ENCODE measurements around the gene RAP1A.
A peak's percentile ranks its signal among the peaks of the same experiment; 100 is the strongest.

RAP1A gene

GRCh38 chr1:111587509-111588174 lies 31.9 kb upstream of the RAP1A start:
- Histone ChIP-seq H3K27me3 (replicated peaks; ENCODE audit: insufficient read depth, low read length) (no peaks in the 10 kb centered on the region), H3K9ac (ENCODE audit: low read length) (no peak overlapping the region), H3K27ac (ENCODE audit: low read length) (no peak overlapping the region), H3K9me3 (replicated peaks; ENCODE audit: insufficient read depth, low read length) (no peaks in the 10 kb centered on the region), H3K4me3 (ENCODE audit: low read length) (no peak overlapping the region), H3K79me2 (ENCODE audit: low read length) (no peaks in the 10 kb centered on the region), H3K4me2 (ENCODE audit: low read depth, low read length) (no peak overlapping the region), H4K20me1 (ENCODE audit: insufficient read depth, low read length) (no peaks in the 10 kb centered on the region), H2AFZ (ENCODE audit: low read length) (no peak overlapping the region), H3K36me3 (replicated peaks; ENCODE audit: insufficient read depth, low read length) (no peaks in the 10 kb centered on the region), H3K9me2 (replicated peaks; ENCODE audit: insufficient read depth, low read length) (no peaks in the 10 kb centered on the region), H3F3A (ENCODE audit: insufficient read depth, low read length) (0 out of 2 replicates have a peak, but pooled peaks cover 8% of the 10 kb centered on the region), H3K4me1 (ENCODE audit: low read length) (peaks cover 10% of the 10 kb centered on the region; the same call in 1 of the 2 replicates)
- no peak for DNase-seq
- TF ChIP-seq EZH2 (optimal IDR thresholded peaks at IDR 0.05; ENCODE audit: low read depth, low read length) (no peak), CTCF (IDR thresholded peaks at IDR 0.05; ENCODE audit: low read length) (no peak), EZH2phosphoT487 (IDR thresholded peaks at IDR 0.05; ENCODE audit: low read length) (no peak)

GRCh38 chr1:111591937-111592336 lies 27.7 kb upstream of the RAP1A start:
- no peaks in the 10 kb centered on the region for H3K36me3 ChIP-seq (replicated peaks; ENCODE audit: insufficient read depth, low read length)
- H3F3A ChIP-seq (ENCODE audit: insufficient read depth, low read length): peaks cover 16% of the 10 kb centered on the region
- H3K79me2 ChIP-seq (ENCODE audit: low read length): no peaks in the 10 kb centered on the region
- peaks cover 31% of the 10 kb centered on the region for H3K4me1 ChIP-seq (ENCODE audit: low read length)
- H3K4me3 ChIP-seq (ENCODE audit: low read length): no peak overlapping the region
- H2AFZ ChIP-seq (ENCODE audit: low read length): no peak overlapping the region
- peak overlapping the region; percentile 55; the same call in 1 of the 2 replicates for H3K4me2 ChIP-seq (ENCODE audit: low read depth, low read length)
- no peaks in the 10 kb centered on the region for H4K20me1 ChIP-seq (ENCODE audit: insufficient read depth, low read length)
- H3K9ac ChIP-seq (ENCODE audit: low read length): no peak overlapping the region
- peak overlapping the region; percentile 73; the same call in 1 of the 2 replicates for H3K27ac ChIP-seq (ENCODE audit: low read length)
- TF ChIP-seq CTCF (IDR thresholded peaks at IDR 0.05; ENCODE audit: low read length) (no peak), EZH2phosphoT487 (IDR thresholded peaks at IDR 0.05; ENCODE audit: low read length) (no peak), EZH2 (optimal IDR thresholded peaks at IDR 0.05; ENCODE audit: low read depth, low read length) (no peak)
- no peaks in the 10 kb centered on the region for H3K9me2 ChIP-seq (replicated peaks; ENCODE audit: insufficient read depth, low read length)
- no peak for DNase-seq
- no peaks in the 10 kb centered on the region for H3K9me3 ChIP-seq (replicated peaks; ENCODE audit: insufficient read depth, low read length)
- no peaks in the 10 kb centered on the region for H3K27me3 ChIP-seq (replicated peaks; ENCODE audit: insufficient read depth, low read length)

- Histone ChIP-seq H3K79me2 (ENCODE audit: low read length) (no peaks in the 10 kb centered on the region), H4K20me1 (ENCODE audit: insufficient read depth, low read length) (no peaks in the 10 kb centered on the region), H3K9ac (ENCODE audit: low read length) (peak overlapping the region; percentile 37; the same call in 1 of the 2 replicates), H3K9me2 (replicated peaks; ENCODE audit: insufficient read depth, low read length) (no peaks in the 10 kb centered on the region), H3K36me3 (replicated peaks; ENCODE audit: insufficient read depth, low read length) (no peaks in the 10 kb centered on the region), H3K4me2 (ENCODE audit: low read depth, low read length) (peak overlapping the region; percentile 55), H3K27ac (ENCODE audit: low read length) (peak overlapping the region; percentile 73), H3K27me3 (replicated peaks; ENCODE audit: insufficient read depth, low read length) (no peaks in the 10 kb centered on the region), H3K4me3 (ENCODE audit: low read length) (no peak overlapping the region; the same call in 1 of the 2 replicates), H2AFZ (ENCODE audit: low read length) (peak overlapping the region; percentile 61), H3K9me3 (replicated peaks; ENCODE audit: insufficient read depth, low read length) (no peaks in the 10 kb centered on the region), H3F3A (ENCODE audit: insufficient read depth, low read length) (peaks cover 16% of the 10 kb centered on the region), H3K4me1 (ENCODE audit: low read length) (peaks cover 31% of the 10 kb centered on the region)
- DNase-seq: peak; percentile 60
- no peak for TF ChIP-seq EZH2 (optimal IDR thresholded peaks at IDR 0.05; ENCODE audit: low read depth, low read length)
- no peak for TF ChIP-seq CTCF (IDR thresholded peaks at IDR 0.05; ENCODE audit: low read length)
- TF ChIP-seq EZH2phosphoT487 (IDR thresholded peaks at IDR 0.05; ENCODE audit: low read length): no peak
Observed at GRCh38 chr1:111592389-111593361, 26.9 kb upstream of the RAP1A start.
